ENCODE results near the gene FURIN. TPM values are rescaled to one million over a fixed set of nuclear protein-coding genes. Genes with fewer than 3 reads are reported as not detected.
"Not testable (repeated sequence)": the region's sequence is repeated elsewhere in the genome, so short reads cannot be mapped to it uniquely, and the experiment has no call there.

FURIN gene
- 29.0 and 37.7 TPM in 2 replicates for total RNA-seq (2014; rRNA removed; shearing (Covaris generic))
- polyA plus RNA-seq (2014; cell fraction: nucleus; rRNA removed) = 19.5 and 22.4 TPM in 2 replicates

- DNase-seq (ENCODE audit: extremely low read depth, low read depth) = no peak
Observed at GRCh38 chr15:90868261-90868689, at the start of gene FURIN. Gene FURIN (plus strand): TSS chr15:90868588. CDS start chr15:90875741, 7,153 bp downstream.

- DNase-seq (ENCODE audit: extremely low read depth, low read depth) = no peak
Observed at GRCh38 chr15:90819390-90819789, 49.0 kb upstream of the FURIN start.

GRCh38 chr15:90819850-90820249, 48.5 kb upstream of the FURIN start:
- no peak for DNase-seq (ENCODE audit: extremely low read depth, low read depth)

GRCh38 chr15:90820481-90820880, 47.9 kb upstream of the FURIN start:
- no peak for DNase-seq (ENCODE audit: extremely low read depth, low read depth)

- DNase-seq (ENCODE audit: extremely low read depth, low read depth) = no peak
Observed at GRCh38 chr15:90822204-90822955, 46.0 kb upstream of the FURIN start.

- DNase-seq (ENCODE audit: extremely low read depth, low read depth) = no peak
Observed at GRCh38 chr15:90823455-90823974, 44.9 kb upstream of the FURIN start.

- DNase-seq (ENCODE audit: extremely low read depth, low read depth) = not testable (repeated sequence)
Observed at GRCh38 chr15:90825115-90825899, 43.1 kb upstream of the FURIN start.

GRCh38 chr15:90826206-90826885, 42.0 kb upstream of the FURIN start:
- not testable (repeated sequence) for DNase-seq (ENCODE audit: extremely low read depth, low read depth)

- DNase-seq (ENCODE audit: extremely low read depth, low read depth) = no peak
Observed at GRCh38 chr15:90826886-90827435, 41.4 kb upstream of the FURIN start.

GRCh38 chr15:90828111-90828510, 40.3 kb upstream of the FURIN start:
- no peak for DNase-seq (ENCODE audit: extremely low read depth, low read depth)

- no peak for DNase-seq (ENCODE audit: extremely low read depth, low read depth)
Observed at GRCh38 chr15:90829126-90829525, 39.3 kb upstream of the FURIN start.

- DNase-seq (ENCODE audit: extremely low read depth, low read depth) = no peak
Observed at GRCh38 chr15:90829942-90830440, 38.4 kb upstream of the FURIN start.

GRCh38 chr15:90834626-90835025, 33.8 kb upstream of the FURIN start:
- no peak for DNase-seq (ENCODE audit: extremely low read depth, low read depth)

GRCh38 chr15:90836296-90836871, 32.0 kb upstream of the FURIN start:
- DNase-seq (ENCODE audit: extremely low read depth, low read depth) = peak; percentile 14

- DNase-seq (ENCODE audit: extremely low read depth, low read depth) = no peak
Observed at GRCh38 chr15:90837094-90837493, 31.3 kb upstream of the FURIN start.

GRCh38 chr15:90838139-90838538, 30.2 kb upstream of the FURIN start:
- DNase-seq (ENCODE audit: extremely low read depth, low read depth) = no peak

- DNase-seq (ENCODE audit: extremely low read depth, low read depth) = no peak
Observed at GRCh38 chr15:90838544-90838943, 29.8 kb upstream of the FURIN start.

- no peak for DNase-seq (ENCODE audit: extremely low read depth, low read depth)
Observed at GRCh38 chr15:90839187-90840071, 29.0 kb upstream of the FURIN start.

Measured in NCI-H460 (cell line).